HEK293 (cell line): ENCODE data around the gene DISC1.

ENCODE experiments used
- CTCF ChIP-seq: fragments of 450-650 bp; formaldehyde crosslinking; IDR thresholded peaks from 2 replicates; pipeline ENCODE4 v1.5.1; 2016; ENCODE audit warnings: missing biosample characterization, missing genetic modification characterization
- PATZ1 ChIP-seq: fragments of 450-650 bp; formaldehyde crosslinking; IDR thresholded peaks from 2 replicates; pipeline ENCODE4 v1.5.1; 2016; ENCODE audit warnings: missing biosample characterization, missing genetic modification characterization
- SP2 ChIP-seq: fragments of 450-650 bp; formaldehyde crosslinking; IDR thresholded peaks from 2 replicates; pipeline ENCODE4 v1.5.1; 2016; ENCODE audit warnings: missing biosample characterization, missing genetic modification characterization
- TF ChIP-seq, protein P1 (sequence below): fragments of 450-650 bp; formaldehyde crosslinking; IDR thresholded peaks from 2 replicates; pipeline ENCODE4 v1.5.1; 2016; ENCODE audit warnings: missing biosample characterization, missing genetic modification characterization, low read depth
- TF ChIP-seq, protein P2 (sequence below): fragments of 450-650 bp; formaldehyde crosslinking; IDR thresholded peaks from 2 replicates; pipeline ENCODE4 v1.5.1; 2016; ENCODE audit warnings: missing biosample characterization, missing genetic modification characterization

DNA sequence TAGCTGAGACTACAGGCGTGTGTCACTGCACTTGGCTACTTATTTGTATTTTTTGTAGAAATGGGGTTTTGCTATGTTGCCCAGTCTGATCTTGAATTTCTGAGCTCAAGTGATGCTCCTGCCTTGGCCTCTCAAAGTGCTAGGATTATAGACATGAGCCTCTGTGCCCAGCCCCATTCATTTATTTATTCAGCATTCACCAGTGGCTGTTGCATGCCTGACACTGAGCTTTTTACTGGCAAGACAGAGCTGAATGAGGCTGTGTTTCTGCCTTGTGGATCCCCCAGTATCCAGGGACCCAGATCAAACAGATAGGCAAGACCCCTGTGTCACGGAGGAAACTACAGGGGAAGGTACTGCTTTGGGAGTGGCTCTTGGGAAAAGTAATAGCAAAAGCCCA is 109.4 kb downstream of the DISC1 start:
- TF ChIP-seq, protein P1, sequence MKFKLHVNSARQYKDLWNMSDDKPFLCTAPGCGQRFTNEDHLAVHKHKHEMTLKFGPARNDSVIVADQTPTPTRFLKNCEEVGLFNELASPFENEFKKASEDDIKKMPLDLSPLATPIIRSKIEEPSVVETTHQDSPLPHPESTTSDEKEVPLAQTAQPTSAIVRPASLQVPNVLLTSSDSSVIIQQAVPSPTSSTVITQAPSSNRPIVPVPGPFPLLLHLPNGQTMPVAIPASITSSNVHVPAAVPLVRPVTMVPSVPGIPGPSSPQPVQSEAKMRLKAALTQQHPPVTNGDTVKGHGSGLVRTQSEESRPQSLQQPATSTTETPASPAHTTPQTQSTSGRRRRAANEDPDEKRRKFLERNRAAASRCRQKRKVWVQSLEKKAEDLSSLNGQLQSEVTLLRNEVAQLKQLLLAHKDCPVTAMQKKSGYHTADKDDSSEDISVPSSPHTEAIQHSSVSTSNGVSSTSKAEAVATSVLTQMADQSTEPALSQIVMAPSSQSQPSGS (tag by site-specific recombination) = no peak
- TF ChIP-seq CTCF (no peak), SP2 (tag by site-specific recombination) (no peak), PATZ1 (no peak)
- TF ChIP-seq, protein P2, sequence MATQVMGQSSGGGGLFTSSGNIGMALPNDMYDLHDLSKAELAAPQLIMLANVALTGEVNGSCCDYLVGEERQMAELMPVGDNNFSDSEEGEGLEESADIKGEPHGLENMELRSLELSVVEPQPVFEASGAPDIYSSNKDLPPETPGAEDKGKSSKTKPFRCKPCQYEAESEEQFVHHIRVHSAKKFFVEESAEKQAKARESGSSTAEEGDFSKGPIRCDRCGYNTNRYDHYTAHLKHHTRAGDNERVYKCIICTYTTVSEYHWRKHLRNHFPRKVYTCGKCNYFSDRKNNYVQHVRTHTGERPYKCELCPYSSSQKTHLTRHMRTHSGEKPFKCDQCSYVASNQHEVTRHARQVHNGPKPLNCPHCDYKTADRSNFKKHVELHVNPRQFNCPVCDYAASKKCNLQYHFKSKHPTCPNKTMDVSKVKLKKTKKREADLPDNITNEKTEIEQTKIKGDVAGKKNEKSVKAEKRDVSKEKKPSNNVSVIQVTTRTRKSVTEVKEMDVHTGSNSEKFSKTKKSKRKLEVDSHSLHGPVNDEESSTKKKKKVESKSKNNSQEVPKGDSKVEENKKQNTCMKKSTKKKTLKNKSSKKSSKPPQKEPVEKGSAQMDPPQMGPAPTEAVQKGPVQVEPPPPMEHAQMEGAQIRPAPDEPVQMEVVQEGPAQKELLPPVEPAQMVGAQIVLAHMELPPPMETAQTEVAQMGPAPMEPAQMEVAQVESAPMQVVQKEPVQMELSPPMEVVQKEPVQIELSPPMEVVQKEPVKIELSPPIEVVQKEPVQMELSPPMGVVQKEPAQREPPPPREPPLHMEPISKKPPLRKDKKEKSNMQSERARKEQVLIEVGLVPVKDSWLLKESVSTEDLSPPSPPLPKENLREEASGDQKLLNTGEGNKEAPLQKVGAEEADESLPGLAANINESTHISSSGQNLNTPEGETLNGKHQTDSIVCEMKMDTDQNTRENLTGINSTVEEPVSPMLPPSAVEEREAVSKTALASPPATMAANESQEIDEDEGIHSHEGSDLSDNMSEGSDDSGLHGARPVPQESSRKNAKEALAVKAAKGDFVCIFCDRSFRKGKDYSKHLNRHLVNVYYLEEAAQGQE (tag by site-specific recombination) = no peak
